OCI-M2 (cell line): Measurements from ENCODE around the gene KLHL29.

Experiments used
- DNase-seq: peaks from one replicate; lab custom pipeline; 2025; ENCODE audit not compliant: unreplicated experiment; lab: John Stamatoyannopoulos, UW

The KLHL29 gene

GRCh38 chr2:23563673-23564614, 179.0 kb downstream of the KLHL29 start:
- no peak for DNase-seq

GRCh38 chr2:23564615-23564960, 179.6 kb downstream of the KLHL29 start:
- DNase-seq = no peak

GRCh38 chr2:23565374-23565773, 180.4 kb downstream of the KLHL29 start:
- DNase-seq = no peak

- DNase-seq = no peak
These were observed 180.8 kb downstream of the KLHL29 start for GRCh38 chr2:23565814-23566213.

GRCh38 chr2:23566241-23567142, 181.5 kb downstream of the KLHL29 start:
- no peak for DNase-seq

- no peak for DNase-seq
These were observed 182.3 kb downstream of the KLHL29 start for GRCh38 chr2:23567161-23567756.

- no peak for DNase-seq
These were observed 183.2 kb downstream of the KLHL29 start for GRCh38 chr2:23568211-23568610.

GRCh38 chr2:23568626-23569190, 183.7 kb downstream of the KLHL29 start:
- no peak for DNase-seq

GRCh38 chr2:23569761-23570365, 184.9 kb downstream of the KLHL29 start:
- DNase-seq = no peak

- no peak for DNase-seq
These were observed 186.1 kb downstream of the KLHL29 start for GRCh38 chr2:23571085-23571484.

GRCh38 chr2:23571527-23572282, 186.7 kb downstream of the KLHL29 start:
- no peak for DNase-seq

GRCh38 chr2:23574919-23575654, 190.1 kb downstream of the KLHL29 start:
- no peak for DNase-seq

- no peak for DNase-seq
These were observed 194.1 kb downstream of the KLHL29 start for GRCh38 chr2:23578964-23579671.

GRCh38 chr2:23579674-23580073, 194.7 kb downstream of the KLHL29 start:
- no peak for DNase-seq

GRCh38 chr2:23583467-23583866, 198.5 kb downstream of the KLHL29 start:
- DNase-seq = no peak

- no peak for DNase-seq
These were observed 199.2 kb downstream of the KLHL29 start for GRCh38 chr2:23584054-23584745.

- no peak for DNase-seq
These were observed 200.5 kb downstream of the KLHL29 start for GRCh38 chr2:23585273-23586170.
